ENCODE data around the gene SPRN. TPM values are rescaled to one million over a fixed set of nuclear protein-coding genes. Genes with fewer than 3 reads are reported as not detected.
"Not testable (repeated sequence)": the region's sequence is repeated elsewhere in the genome, so short reads cannot be mapped to it uniquely, and the experiment has no call there.

SPRN gene
- total RNA-seq, 1 donor = under 0.01 TPM

GRCh38 chr10:133429571-133429970 lies 5.1 kb upstream of the SPRN start:
- H3K4me3 ChIP-seq (ENCODE audit: low read length); H3K27me3 ChIP-seq (ENCODE audit: insufficient read depth, low read length); H3K4me1 ChIP-seq (ENCODE audit: insufficient read depth, low read length); H3K9me3 ChIP-seq (ENCODE audit: low read depth, low read length): not testable (repeated sequence)

DNA sequence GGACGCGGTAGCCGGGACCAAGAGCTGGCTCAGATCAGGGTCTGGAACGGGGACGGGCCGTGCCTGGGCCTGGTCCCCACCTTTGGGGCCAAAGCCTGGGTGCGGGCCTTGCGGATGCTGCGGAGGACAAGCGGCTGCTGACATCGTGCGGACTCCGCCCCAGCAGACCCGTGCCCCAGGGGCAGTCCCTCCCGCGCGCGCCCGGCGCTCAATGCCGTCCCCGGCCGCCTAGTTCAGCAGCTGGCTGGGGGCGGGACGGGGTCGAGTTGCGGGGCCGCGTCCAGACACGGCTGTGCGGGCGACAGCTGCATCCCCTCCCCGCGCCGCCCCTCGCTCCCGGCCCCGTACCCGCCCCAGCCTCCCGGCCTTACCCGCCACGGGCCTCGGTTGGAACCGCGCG lies 323 bp downstream of the SPRN start:
- H3K27me3 ChIP-seq (ENCODE audit: insufficient read depth, low read length); H3K4me3 ChIP-seq (ENCODE audit: low read length); H3K9me3 ChIP-seq (ENCODE audit: low read depth, low read length); H3K4me1 ChIP-seq (ENCODE audit: insufficient read depth, low read length): not testable (repeated sequence)

- no peaks in the 10 kb centered on the region for H3K9me3 ChIP-seq (ENCODE audit: low read depth, low read length)
- H3K27me3 ChIP-seq (ENCODE audit: insufficient read depth, low read length) = peaks cover 3% of the 10 kb centered on the region
- no peak overlapping the region for H3K4me3 ChIP-seq (ENCODE audit: low read length)
- H3K4me1 ChIP-seq (ENCODE audit: insufficient read depth, low read length) = no peaks in the 10 kb centered on the region
These were observed 1.3 kb downstream of the SPRN start for GRCh38 chr10:133422807-133423771.

GRCh38 chr10:133422223-133422806 lies 2.1 kb downstream of the SPRN start:
- H3K27me3 ChIP-seq (ENCODE audit: insufficient read depth, low read length) = peaks cover 3% of the 10 kb centered on the region
- H3K4me1 ChIP-seq (ENCODE audit: insufficient read depth, low read length) = no peaks in the 10 kb centered on the region
- no peaks in the 10 kb centered on the region for H3K9me3 ChIP-seq (ENCODE audit: low read depth, low read length)
- H3K4me3 ChIP-seq (ENCODE audit: low read length) = no peak overlapping the region

DNA sequence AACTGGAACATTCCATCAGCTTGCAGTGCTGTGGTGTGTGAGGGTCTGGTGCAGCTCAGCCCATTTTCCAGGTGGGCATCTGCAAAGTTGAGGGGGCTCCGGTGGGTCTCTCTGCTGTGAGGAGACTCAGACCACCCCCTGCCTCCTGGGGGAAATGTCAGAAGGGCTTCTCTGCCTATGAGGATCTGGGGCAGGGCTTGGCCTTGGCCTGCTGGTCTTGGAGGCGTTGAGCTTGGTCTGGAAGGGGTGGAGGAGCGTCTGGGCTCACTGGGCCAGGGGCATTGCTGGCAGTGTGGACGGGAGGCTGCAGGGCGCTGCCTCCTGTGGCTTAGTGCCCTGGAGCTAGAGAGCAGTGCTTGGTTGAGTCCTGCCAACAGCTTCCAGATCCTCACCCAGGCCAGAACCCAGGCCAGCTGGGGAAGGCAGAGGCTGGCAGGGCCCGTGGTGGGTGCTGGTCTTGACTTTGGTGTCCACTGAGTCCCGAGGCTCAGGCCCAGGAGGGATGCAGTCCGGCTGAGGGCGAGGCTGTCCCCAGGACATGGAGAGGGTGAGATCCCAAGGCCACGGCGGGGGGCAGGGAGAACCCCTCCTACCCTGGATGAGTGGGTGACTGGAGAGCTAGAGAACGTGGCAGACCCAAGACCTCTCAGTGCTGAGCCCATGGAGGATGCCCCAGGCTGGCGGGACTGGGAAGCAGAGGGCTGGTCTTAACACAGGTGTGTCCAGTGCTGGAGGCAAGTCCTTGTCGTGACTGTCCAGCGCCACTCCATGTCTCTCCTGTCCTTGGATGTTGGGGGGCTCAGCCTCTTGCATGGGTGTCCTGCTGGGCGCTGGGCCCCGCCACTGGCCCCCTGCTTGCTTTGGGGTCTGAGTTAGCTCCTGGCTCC lies 2.8 kb downstream of the SPRN start:
- H3K4me3 ChIP-seq (ENCODE audit: low read length) = no peak overlapping the region
- peaks cover 3% of the 10 kb centered on the region for H3K27me3 ChIP-seq (ENCODE audit: insufficient read depth, low read length)
- no peaks in the 10 kb centered on the region for H3K4me1 ChIP-seq (ENCODE audit: insufficient read depth, low read length)
- no peaks in the 10 kb centered on the region for H3K9me3 ChIP-seq (ENCODE audit: low read depth, low read length)

GRCh38 chr10:133420579-133420978 lies 3.8 kb downstream of the SPRN start:
- Histone ChIP-seq H3K4me3 (ENCODE audit: low read length) (no peak overlapping the region), H3K27me3 (ENCODE audit: insufficient read depth, low read length) (peaks cover 3% of the 10 kb centered on the region), H3K9me3 (ENCODE audit: low read depth, low read length) (no peaks in the 10 kb centered on the region), H3K4me1 (ENCODE audit: insufficient read depth, low read length) (no peaks in the 10 kb centered on the region)

DNA sequence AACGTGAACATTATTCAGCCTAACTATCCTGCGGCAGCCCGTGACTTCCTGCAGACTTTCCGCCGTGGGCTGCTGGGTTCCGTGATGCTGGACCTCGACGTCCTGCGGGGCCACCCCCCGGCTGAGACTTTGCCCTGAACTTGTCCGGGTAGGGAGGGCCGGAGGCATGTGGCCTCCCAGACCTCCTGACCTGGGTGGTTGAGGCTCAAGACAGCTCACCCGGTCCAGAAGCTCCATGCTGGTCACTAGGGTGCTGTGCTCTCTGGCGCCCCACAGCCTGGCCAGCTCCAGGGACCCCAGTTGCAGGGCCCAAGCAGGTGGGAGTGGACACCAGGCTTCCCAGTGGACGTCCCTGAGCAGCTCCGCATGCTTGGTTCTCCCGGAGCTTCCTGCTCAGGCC lies 4.4 kb downstream of the SPRN start:
- Histone ChIP-seq H3K27me3 (ENCODE audit: insufficient read depth, low read length) (peaks cover 3% of the 10 kb centered on the region), H3K4me1 (ENCODE audit: insufficient read depth, low read length) (no peaks in the 10 kb centered on the region), H3K4me3 (ENCODE audit: low read length) (no peak overlapping the region), H3K9me3 (ENCODE audit: low read depth, low read length) (no peaks in the 10 kb centered on the region)

- Histone ChIP-seq H3K9me3 (ENCODE audit: low read depth, low read length) (no peaks in the 10 kb centered on the region), H3K27me3 (ENCODE audit: insufficient read depth, low read length) (peaks cover 3% of the 10 kb centered on the region), H3K4me1 (ENCODE audit: insufficient read depth, low read length) (no peaks in the 10 kb centered on the region), H3K4me3 (ENCODE audit: low read length) (no peak overlapping the region)
These were observed 5.0 kb downstream of the SPRN start for GRCh38 chr10:133419211-133419950.

DNA sequence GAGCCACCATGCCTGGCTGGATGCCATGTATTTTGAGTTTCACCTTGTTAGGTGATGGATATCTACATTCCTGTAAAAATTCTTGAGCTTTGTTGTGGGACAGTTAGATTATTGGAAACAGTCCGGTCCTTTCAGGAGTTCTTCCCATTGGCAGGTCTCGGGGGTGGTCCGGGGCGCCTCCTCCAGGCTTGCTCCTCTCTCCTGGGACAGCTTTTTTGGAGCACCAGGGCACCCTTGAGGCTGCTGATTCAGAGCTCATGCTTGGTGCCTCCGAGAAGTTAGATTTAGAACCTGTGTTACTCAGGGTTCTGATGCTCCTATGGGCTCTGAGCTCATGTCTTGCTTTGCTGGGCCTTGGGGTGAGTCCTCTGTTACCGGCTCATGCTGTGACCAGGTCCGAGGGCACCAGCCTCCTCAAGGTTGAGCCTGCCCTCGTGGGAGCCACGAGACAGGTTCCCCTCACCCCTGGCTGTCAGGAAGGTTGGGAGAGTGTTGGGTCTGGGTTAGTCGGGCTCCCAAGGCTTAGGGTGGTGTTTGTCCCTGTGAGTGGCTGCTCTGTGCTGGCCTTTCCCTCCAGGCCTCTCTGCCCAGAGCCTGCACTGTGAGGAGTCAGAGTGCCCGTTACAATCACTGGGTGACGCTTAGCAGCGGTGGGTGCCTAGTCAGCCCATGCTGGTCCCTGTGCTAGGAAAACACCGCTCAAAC lies 6.0 kb downstream of the SPRN start:
- Histone ChIP-seq H3K4me3 (ENCODE audit: low read length) (no peak overlapping the region), H3K9me3 (ENCODE audit: low read depth, low read length) (no peaks in the 10 kb centered on the region), H3K27me3 (ENCODE audit: insufficient read depth, low read length) (peaks cover 3% of the 10 kb centered on the region), H3K4me1 (ENCODE audit: insufficient read depth, low read length) (no peaks in the 10 kb centered on the region)

DNA sequence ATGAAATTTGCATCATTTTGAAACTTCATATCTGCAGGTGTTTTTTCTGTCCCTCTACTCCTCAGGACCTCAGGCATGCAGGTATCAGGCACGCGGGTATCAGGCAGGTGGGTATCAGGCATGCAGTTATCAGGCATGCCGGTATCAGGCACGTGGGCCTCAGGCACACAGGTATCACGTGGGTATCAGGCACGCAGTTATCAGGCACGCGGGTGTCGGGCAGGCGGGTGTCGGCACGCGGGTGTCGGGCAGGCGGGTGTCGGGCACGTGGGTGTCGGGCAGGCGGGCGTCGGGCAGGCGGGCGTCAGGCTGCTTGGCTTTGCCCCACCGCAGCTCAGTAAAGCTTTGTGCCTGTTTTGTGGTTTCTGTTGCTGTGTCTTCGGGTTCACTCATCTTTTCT lies 8.7 kb downstream of the SPRN start:
- no peak overlapping the region for H3K4me3 ChIP-seq (ENCODE audit: low read length)
- H3K4me1 ChIP-seq (ENCODE audit: insufficient read depth, low read length) = no peaks in the 10 kb centered on the region
- H3K9me3 ChIP-seq (ENCODE audit: low read depth, low read length) = peaks cover 22% of the 10 kb centered on the region
- H3K27me3 ChIP-seq (ENCODE audit: insufficient read depth, low read length) = no peaks in the 10 kb centered on the region

- H3K9me3 ChIP-seq (ENCODE audit: low read depth, low read length) = peaks cover 28% of the 10 kb centered on the region
- H3K4me3 ChIP-seq (ENCODE audit: low read length); H3K4me1 ChIP-seq (ENCODE audit: insufficient read depth, low read length); H3K27me3 ChIP-seq (ENCODE audit: insufficient read depth, low read length): not testable (repeated sequence)
These were observed 10.0 kb downstream of the SPRN start for GRCh38 chr10:133414401-133414800.

GRCh38 chr10:133412381-133412711 lies 12.1 kb downstream of the SPRN start:
- H3K4me1 ChIP-seq (ENCODE audit: insufficient read depth, low read length) = no peaks in the 10 kb centered on the region
- H3K27me3 ChIP-seq (ENCODE audit: insufficient read depth, low read length) = no peaks in the 10 kb centered on the region
- peaks cover 28% of the 10 kb centered on the region for H3K9me3 ChIP-seq (ENCODE audit: low read depth, low read length)
- no peak overlapping the region for H3K4me3 ChIP-seq (ENCODE audit: low read length)

- Histone ChIP-seq H3K9me3 (ENCODE audit: low read depth, low read length) (peaks cover 28% of the 10 kb centered on the region), H3K27me3 (ENCODE audit: insufficient read depth, low read length) (no peaks in the 10 kb centered on the region), H3K4me3 (ENCODE audit: low read length) (no peak overlapping the region), H3K4me1 (ENCODE audit: insufficient read depth, low read length) (no peaks in the 10 kb centered on the region)
These were observed 12.7 kb downstream of the SPRN start for GRCh38 chr10:133411523-133412380.

Data from mononuclear cell (primary cell).